Measurements from ENCODE around the gene CGB2. TPM values are rescaled to one million over a fixed set of nuclear protein-coding genes. Genes with fewer than 3 reads are reported as not detected.

The CGB2 gene
- total and polyA plus RNA-seq, 4 donors: 0.58 TPM; not detected in 3

DNA sequence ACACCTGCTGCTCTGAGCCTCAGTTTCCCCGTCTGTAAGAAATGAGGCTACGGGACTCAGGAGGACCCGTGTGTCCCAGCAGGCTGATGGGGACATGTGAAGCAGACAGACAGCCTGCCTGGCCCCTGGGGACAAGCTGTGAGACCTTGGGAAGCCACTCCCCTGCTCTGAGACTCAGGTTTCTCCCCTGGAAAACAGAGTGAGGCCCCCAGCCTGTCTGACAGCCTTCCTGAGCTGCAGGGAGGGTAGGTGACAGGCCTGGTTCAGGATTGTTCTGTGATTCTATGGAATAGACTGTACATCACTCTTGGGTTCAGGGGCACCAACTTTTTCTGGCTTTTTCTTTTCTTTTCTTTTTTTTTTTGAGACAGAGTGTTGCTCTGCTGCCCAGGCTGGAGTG is 35.9 kb downstream of the CGB2 start:
- ATAC-seq (ENCODE audit: insufficient read depth, low FRiP score): no peak
- Histone ChIP-seq H3K27ac (ENCODE audit: low read depth in 1 of 2, low read length in 1 of 2) (no peak overlapping the region), H3K9me3 (ENCODE audit: control insufficient read depth in 4 of 4, insufficient read depth in 3 of 4, low read length in 3 of 4) (peaks cover 0 to 8% (median 0%) of the 10 kb centered on the region in 4 donors), H3K27me3 (ENCODE audit: control insufficient read depth in 3 of 3, insufficient read depth in 3 of 3, low read length in 2 of 3) (peaks cover 0 to 36% (median 15%) of the 10 kb centered on the region in 3 donors), H3K36me3 (ENCODE audit: control insufficient read depth in 4 of 4, insufficient read depth in 4 of 4, low read length in 4 of 4) (no peaks in the 10 kb centered on the region), H3K4me1 (ENCODE audit: control insufficient read depth in 5 of 5, insufficient read depth in 5 of 5, low read length in 5 of 5) (peaks cover 0 to 9% (median 0%) of the 10 kb centered on the region in 5 donors), H3K9ac (ENCODE audit: insufficient read depth in 1 of 2, low read length in 2 of 2) (no peak overlapping the region), H3K4me3 (no peak overlapping the region)
- DNase-seq: no peak
- WGBS, 2 donors: 61 to 63% methylated on average over 3 of the region's 3 CpGs
- TF ChIP-seq, protein P1, sequence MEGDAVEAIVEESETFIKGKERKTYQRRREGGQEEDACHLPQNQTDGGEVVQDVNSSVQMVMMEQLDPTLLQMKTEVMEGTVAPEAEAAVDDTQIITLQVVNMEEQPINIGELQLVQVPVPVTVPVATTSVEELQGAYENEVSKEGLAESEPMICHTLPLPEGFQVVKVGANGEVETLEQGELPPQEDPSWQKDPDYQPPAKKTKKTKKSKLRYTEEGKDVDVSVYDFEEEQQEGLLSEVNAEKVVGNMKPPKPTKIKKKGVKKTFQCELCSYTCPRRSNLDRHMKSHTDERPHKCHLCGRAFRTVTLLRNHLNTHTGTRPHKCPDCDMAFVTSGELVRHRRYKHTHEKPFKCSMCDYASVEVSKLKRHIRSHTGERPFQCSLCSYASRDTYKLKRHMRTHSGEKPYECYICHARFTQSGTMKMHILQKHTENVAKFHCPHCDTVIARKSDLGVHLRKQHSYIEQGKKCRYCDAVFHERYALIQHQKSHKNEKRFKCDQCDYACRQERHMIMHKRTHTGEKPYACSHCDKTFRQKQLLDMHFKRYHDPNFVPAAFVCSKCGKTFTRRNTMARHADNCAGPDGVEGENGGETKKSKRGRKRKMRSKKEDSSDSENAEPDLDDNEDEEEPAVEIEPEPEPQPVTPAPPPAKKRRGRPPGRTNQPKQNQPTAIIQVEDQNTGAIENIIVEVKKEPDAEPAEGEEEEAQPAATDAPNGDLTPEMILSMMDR (IDR thresholded peaks at IDR 0.05; ENCODE audit: control extremely low read depth, extremely low read depth): no peak

DNA sequence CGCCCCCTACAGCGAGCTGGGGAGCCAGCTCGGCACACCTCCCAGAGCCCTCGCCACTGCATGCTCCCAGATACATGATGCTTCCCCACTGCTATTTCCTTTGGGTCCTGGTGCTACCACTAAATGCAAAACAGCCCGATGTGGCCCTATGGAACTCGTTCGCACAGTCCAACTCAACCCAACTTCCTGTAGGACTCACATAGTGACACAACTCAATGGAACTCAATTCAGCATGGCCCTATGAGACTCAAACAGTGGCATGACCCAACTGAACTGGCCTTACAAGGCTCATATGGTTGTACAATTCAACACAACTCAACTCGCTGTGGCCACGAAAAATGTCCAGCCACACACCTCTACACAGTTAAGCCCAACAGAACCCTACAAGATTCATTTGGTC is 37.3 kb downstream of the CGB2 start:
- Histone ChIP-seq H3K9me3 (ENCODE audit: control insufficient read depth in 4 of 4, insufficient read depth in 3 of 4, low read length in 3 of 4) (peaks cover 0 to 8% (median 0%) of the 10 kb centered on the region in 4 donors), H3K27ac (ENCODE audit: low read depth in 1 of 2, low read length in 1 of 2) (no peak overlapping the region), H3K27me3 (ENCODE audit: control insufficient read depth in 3 of 3, insufficient read depth in 3 of 3, low read length in 2 of 3) (peaks cover 0 to 48% (median 28%) of the 10 kb centered on the region in 3 donors), H3K4me3 (no peak overlapping the region), H3K36me3 (ENCODE audit: control insufficient read depth in 4 of 4, insufficient read depth in 4 of 4, low read length in 4 of 4) (no peaks in the 10 kb centered on the region), H3K4me1 (ENCODE audit: control insufficient read depth in 5 of 5, insufficient read depth in 5 of 5, low read length in 5 of 5) (peaks cover 0 to 9% (median 0%) of the 10 kb centered on the region in 5 donors), H3K9ac (ENCODE audit: insufficient read depth in 1 of 2, low read length in 2 of 2) (no peak overlapping the region)
- ATAC-seq (ENCODE audit: insufficient read depth, low FRiP score): no peak
- WGBS, 2 donors: 92 to 94% methylated on average over 9 of the region's 9 CpGs
- TF ChIP-seq, protein P1 (IDR thresholded peaks at IDR 0.05; ENCODE audit: control extremely low read depth, extremely low read depth): no peak
- no peak for DNase-seq

DNA sequence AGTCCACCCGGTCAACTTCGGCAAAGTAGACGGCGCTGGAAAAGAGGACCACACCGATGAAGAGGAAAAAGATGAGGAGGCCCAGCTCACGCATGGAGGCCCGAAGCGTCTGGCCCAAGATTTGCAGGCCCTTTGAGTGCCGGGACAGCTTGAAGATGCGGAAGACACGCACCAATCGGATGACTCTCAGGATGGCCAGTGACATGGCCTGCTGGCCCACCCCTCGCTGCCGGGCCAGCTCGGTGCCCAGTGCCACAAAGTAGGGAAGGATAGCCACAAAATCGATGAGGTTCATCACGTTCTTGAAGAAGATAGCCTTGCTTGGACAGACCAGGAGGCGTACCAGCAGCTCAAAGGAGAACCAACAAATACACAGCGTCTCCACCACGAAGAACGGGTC is 38.7 kb downstream of the CGB2 start:
- H3K4me3 ChIP-seq: no peak overlapping the region
- peaks cover 0 to 50% (median 30%) of the 10 kb centered on the region in 3 donors for H3K27me3 ChIP-seq (ENCODE audit: control insufficient read depth in 3 of 3, insufficient read depth in 3 of 3, low read length in 2 of 3)
- H3K9ac ChIP-seq (ENCODE audit: insufficient read depth in 1 of 2, low read length in 2 of 2): no peak overlapping the region
- WGBS, 2 donors: 96 to 97% methylated on average over 21 of the region's 21 CpGs
- H3K36me3 ChIP-seq (ENCODE audit: control insufficient read depth in 4 of 4, insufficient read depth in 4 of 4, low read length in 4 of 4): no peaks in the 10 kb centered on the region
- ATAC-seq (ENCODE audit: insufficient read depth, low FRiP score): no peak
- DNase-seq: no peak
- H3K27ac ChIP-seq (ENCODE audit: low read depth in 1 of 2, low read length in 1 of 2): no peak overlapping the region
- H3K9me3 ChIP-seq (ENCODE audit: control insufficient read depth in 4 of 4, insufficient read depth in 3 of 4, low read length in 3 of 4): peaks cover 0 to 8% (median 0%) of the 10 kb centered on the region in 4 donors
- H3K4me1 ChIP-seq (ENCODE audit: control insufficient read depth in 5 of 5, insufficient read depth in 5 of 5, low read length in 5 of 5): peaks cover 0 to 4% (median 0%) of the 10 kb centered on the region in 5 donors
- TF ChIP-seq, protein P1 (IDR thresholded peaks at IDR 0.05; ENCODE audit: control extremely low read depth, extremely low read depth): no peak

Data from lung (tissue), 12 donors.